K562 (cell line): ENCODE results near the gene PPDPF. TPM values are rescaled to one million over a fixed set of nuclear protein-coding genes. Genes with fewer than 3 reads are reported as not detected.

Experiments
- ATAC-seq: fragments of 200-7000 bp; cut with Tn5 transposase; 3 replicates; pipeline ENCODE4 v1.9.1; 2020; ENCODE audit warnings: moderate library complexity
- BruUV-seq: library from RNA; stranded (reverse); fragments of 400-500 nt; replicated peaks from 2 replicates; lab custom pipeline; 2021; lab: Mats Ljungman, UMichigan
- CTCF ChIA-PET: fragments of 300-600 bp; formaldehyde crosslinking; extraction: SDS; loops from one replicate; lab custom pipeline; 2021; ENCODE audit warnings: low intra/inter-chr PET ratio; lab: Yijun Ruan, JAX
- POLR2A ChIA-PET: fragments of 300-600, 350-650 bp; sonication (Branson Sonifier 250); formaldehyde crosslinking; extraction: SDS; loops from one replicate; lab custom pipeline; 2021; ENCODE audit warnings: antibody characterized with exemption, inconsistent platforms; lab: Yijun Ruan, JAX
- DNase-seq, 4 experiments: peaks; one replicate each; pipeline versions ENCODE4 v3.0.0 to v3.0.0-alpha.2; 2011 to 2018; ENCODE audit warnings: low spot score in 3 of 4, mixed read lengths in 3 of 4; ENCODE audit errors: extremely low read depth in 1 of 4
- FAIRE-seq: peaks from 2 replicates; lab custom pipeline; 2011; peaks lifted over from hg19 to GRCh38; lab: Jason Lieb, UNC
- H2AFZ ChIP-seq: 2 replicates; pipeline ENCODE4 v1.6.0; 2011; ENCODE audit warnings: low read depth, low read length, control low read depth, inconsistent platforms
- H3K27ac ChIP-seq: fragments of 200-600 bp; 3 replicates; pipeline ENCODE4 v1.8.0; 2011; ENCODE audit warnings: low read depth, mild to moderate bottlenecking, control low read depth, inconsistent platforms, low read length, moderate library complexity, mixed read lengths; ENCODE audit errors: extremely low read depth
- H3K27me3 ChIP-seq, 2 experiments: fragments of 300-600 bp in 1 of 2; 2 replicates in 1 of 2; 3 replicates in 1 of 2; pipeline versions ENCODE4 v1.6.0 to v1.8.0; 2011; ENCODE audit warnings: inconsistent platforms in 2 of 2, low read length in 2 of 2, mild to moderate bottlenecking in 1 of 2, mixed read lengths in 1 of 2, moderate library complexity in 1 of 2; ENCODE audit not compliant: control insufficient read depth in 2 of 2, insufficient read depth in 2 of 2
- H3K36me3 ChIP-seq: fragments of 300-600 bp; 3 replicates; pipeline ENCODE4 v1.8.0; 2011; ENCODE audit warnings: mild to moderate bottlenecking, low read length, inconsistent platforms; ENCODE audit not compliant: control insufficient read depth, insufficient read depth
- H3K4me1 ChIP-seq, 2 experiments: fragments of 200-600 bp in 1 of 2; replicated peaks in 1 of 2; 2 replicates in 1 of 2; 3 replicates in 1 of 2; pipeline versions ENCODE4 v1.5.1 to v1.8.0; 2011; ENCODE audit warnings: inconsistent platforms in 2 of 2, low read length in 2 of 2, mild to moderate bottlenecking in 1 of 2, mixed read lengths in 1 of 2, moderate library complexity in 1 of 2; ENCODE audit not compliant: control insufficient read depth in 2 of 2, insufficient read depth in 2 of 2
- H3K4me2 ChIP-seq: 2 replicates; pipeline ENCODE4 v1.6.1; 2011; ENCODE audit warnings: low read length, control low read depth, inconsistent platforms, mixed read lengths; ENCODE audit not compliant: insufficient read depth
- H3K4me3 ChIP-seq: fragments of 200-600 bp; sonication (generic), shearing (Covaris generic); 2 replicates; pipeline ENCODE4 v1.5.1; 2016; ENCODE audit warnings: control low read depth, inconsistent platforms
- H3K79me2 ChIP-seq: fragments of 200-600 bp; 3 replicates; pipeline ENCODE4 v1.8.0; 2011; ENCODE audit warnings: low read length, inconsistent platforms; ENCODE audit not compliant: control insufficient read depth, insufficient read depth
- H3K9ac ChIP-seq, 2 experiments: 2 replicates each; pipeline versions ENCODE4 v1.6.0 to v1.6.1; 2011; ENCODE audit warnings: low read depth in 2 of 2, low read length in 2 of 2, control low read depth in 1 of 2, inconsistent platforms in 1 of 2, mild to moderate bottlenecking in 1 of 2, mixed read lengths in 1 of 2; ENCODE audit not compliant: insufficient read depth in 1 of 2
- H3K9me1 ChIP-seq: one replicate; pipeline ENCODE4 v1.6.0; 2011; ENCODE audit warnings: inconsistent platforms, mild to moderate bottlenecking, low read length, moderate library complexity; ENCODE audit not compliant: control insufficient read depth, insufficient read depth
- H3K9me3 ChIP-seq: replicated peaks from 2 replicates; pipeline ENCODE4 v1.5.1; 2011; ENCODE audit warnings: low read depth, low read length, inconsistent platforms; ENCODE audit not compliant: control insufficient read depth, insufficient read depth
- H4K20me1 ChIP-seq: replicated peaks from 2 replicates; pipeline ENCODE4 v1.6.1; 2011; ENCODE audit warnings: low read length, inconsistent platforms, mixed read lengths; ENCODE audit not compliant: control insufficient read depth, insufficient read depth
- BACH1 ChIP-seq: fragments of 200-800 bp; sonication (Bioruptor generic); IDR thresholded peaks from 2 replicates; pipeline ENCODE4 v1.6.1; 2016; ENCODE audit warnings: missing genetic modification characterization, missing compliant biosample characterization
- E4F1 ChIP-seq: fragments of 250-450 bp; sonication (Bioruptor Pico); IDR thresholded peaks from 2 replicates; pipeline ENCODE4 v1.5.0; 2021; ENCODE audit warnings: mild to moderate bottlenecking, borderline replicate concordance
- MCM2 ChIP-seq: fragments of 450-650 bp; IDR thresholded peaks from 2 replicates; pipeline ENCODE4 v1.6.1; 2017; ENCODE audit warnings: low read depth, mild to moderate bottlenecking
- MNT ChIP-seq, 2 experiments: fragments of 450-650 bp; conservative IDR thresholded peaks; 2 replicates each; pipeline ENCODE4 v1.6.1; 2017; ENCODE audit warnings: mild to moderate bottlenecking in 2 of 2, moderate library complexity in 2 of 2
- NFXL1 ChIP-seq: fragments of 450-650 bp; formaldehyde crosslinking; IDR thresholded peaks from 2 replicates; pipeline ENCODE4 v1.4.0; 2021; ENCODE audit warnings: mild to moderate bottlenecking
- PHB2 ChIP-seq: fragments of 450-650 bp; IDR thresholded peaks from 2 replicates; pipeline ENCODE4 v1.6.1; 2017; ENCODE audit warnings: low read depth
- TCF7L2 ChIP-seq: fragments of 150-350 bp; IDR thresholded peaks from 2 replicates; pipeline ENCODE4 v1.6.1; 2016; ENCODE audit warnings: low read depth, mild to moderate bottlenecking, low read length, moderate library complexity
- TEAD2 ChIP-seq: fragments of 450-650 bp; IDR thresholded peaks from 2 replicates; pipeline ENCODE4 v1.6.1; 2016; ENCODE audit warnings: missing genetic modification characterization, control low read depth, missing compliant biosample characterization
- ZNF592 ChIP-seq: fragments of 450-650 bp; IDR thresholded peaks from 2 replicates; pipeline ENCODE4 v1.6.1; 2017; ENCODE audit warnings: antibody characterized with exemption, mild to moderate bottlenecking
- WGBS: fragments of 100-300 bp; shearing (Covaris generic); methylation state at CpG from one replicate; pipeline ENCODE4 v1.1.6; 2016; ENCODE audit warnings: low coverage, mixed read lengths; ENCODE audit not compliant: insufficient coverage; ENCODE audit errors: missing lambda C conversion rate; 5-methylcytosine and 5-hydroxymethylcytosine counted together
- in situ Hi-C: fragments of 300-500 bp; cut with MboI; formaldehyde crosslinking; loops from 4 replicates; pipeline ENCODE4 v1.15.0; 2018; ENCODE audit warnings: inconsistent platforms, mixed read lengths
- intact Hi-C: fragments of 100-400 bp; cut with micrococcal nuclease; formaldehyde crosslinking; loops from 2 replicates; pipeline ENCODE4 v1.14.2; 2022
- polyA plus RNA-seq, 8 experiments: library from polyadenylated mRNA; depleted of rRNA in 4 of 8; stranded (reverse) in 5 of 8; unstranded in 3 of 8; fragments of >200 nt; fragmentation: Nextera tagmentation in 2 of 8; fragmentation: Illumina TruSeq in 1 of 8; extraction: Ambion mirVana in 2 of 8; extraction: Trizol in 1 of 8; gene quantifications; 2 replicates each; pipeline versions ENCODE4 v1.2.1 to v1.2.3, GENCODE V29; 2011 to 2014; ENCODE audit warnings: inconsistent platforms in 1 of 8, missing spikeins in 1 of 8
- total RNA-seq, 7 experiments: library from RNA; depleted of rRNA in 6 of 7; stranded (reverse); fragments of >200 nt in 6 of 7; fragmentation: Illumina TruSeq in 2 of 7; extraction: Trizol in 2 of 7; gene quantifications; 2 replicates each; pipeline versions ENCODE4 v1.2.1 to v1.2.3, GENCODE V29; 2011 to 2021; ENCODE audit warnings: low replicate concordance in 1 of 7

PPDPF gene
- total and polyA plus RNA-seq, 9 of the 15 experiments (the other 6 are each of a cell fraction or from before 2014, with no cell fraction given): 0.77 to 233 (median 10.5) TPM

- Histone ChIP-seq H4K20me1 (peaks cover 8% of the 10 kb centered on the region; the same call in 1 of the 2 replicates), H3K4me2 (no peak overlapping the region), H3K79me2 (no peaks in the 10 kb centered on the region), H3K36me3 (no peaks in the 10 kb centered on the region), H3K9ac (no peak overlapping the region), H3K4me1 (peaks cover 0 to 24% of the 10 kb centered on the region in 2 experiments; a peak in 2 of 5 replicates), H3K27me3 (peaks cover 5 to 12% of the 10 kb centered on the region in 2 experiments; a peak in 4 of 5 replicates), H3K9me1 (no peaks in the 10 kb centered on the region), H2AFZ (no peak overlapping the region), H3K9me3 (no peaks in the 10 kb centered on the region), H3K27ac (no peak overlapping the region), H3K4me3 (no peak overlapping the region)
- CTCF ChIA-PET: no interaction called here
- POLR2A ChIA-PET: interaction anchor here (0.6 kb wide), 1 partner anchor 178 kb away, joined by 3 read pairs; no protein-coding TSS in a partner anchor
- ATAC-seq (no peak), FAIRE-seq (no peak), DNase-seq (no peak)
- in situ Hi-C loops: no loop called here
- 53% methylated on average over 21 of the region's 40 CpGs for WGBS
- no TSS peak for BruUV-seq
- intact Hi-C loops: no loop called here
- no peak for TF ChIP-seq TEAD2
- no peak for TF ChIP-seq E4F1 (CRISPR knock-in tag)
- no peak for TF ChIP-seq ZNF592
- no peak for TF ChIP-seq NFXL1 (CRISPR knock-in tag)
- TF ChIP-seq MNT (conservative IDR thresholded peaks at IDR 0.05): no peak
- TF ChIP-seq TCF7L2: no peak
- TF ChIP-seq MCM2: no peak
- TF ChIP-seq BACH1 (tag): no peak
- TF ChIP-seq PHB2: no peak
Observed at GRCh38 chr20:63487781-63488241, 32.8 kb upstream of the PPDPF start.
